HG02938 (cell line): ENCODE measurements around the gene MSRB2.
"Not testable (repeated sequence)": the region's sequence is repeated elsewhere in the genome, so short reads cannot be mapped to it uniquely, and the experiment has no call there.

ENCODE experiments used
- ATAC-seq: cut with Tn5 transposase; IDR thresholded peaks from one replicate; pipeline ENCODE4 v1.9.1; 2021; ENCODE audit warnings: mild to moderate bottlenecking, moderate library complexity; ENCODE audit not compliant: unreplicated experiment

The MSRB2 gene

GRCh38 chr10:23069019-23069815 is 26.2 kb upstream of the MSRB2 start:
- ATAC-seq = peak; percentile 47

DNA sequence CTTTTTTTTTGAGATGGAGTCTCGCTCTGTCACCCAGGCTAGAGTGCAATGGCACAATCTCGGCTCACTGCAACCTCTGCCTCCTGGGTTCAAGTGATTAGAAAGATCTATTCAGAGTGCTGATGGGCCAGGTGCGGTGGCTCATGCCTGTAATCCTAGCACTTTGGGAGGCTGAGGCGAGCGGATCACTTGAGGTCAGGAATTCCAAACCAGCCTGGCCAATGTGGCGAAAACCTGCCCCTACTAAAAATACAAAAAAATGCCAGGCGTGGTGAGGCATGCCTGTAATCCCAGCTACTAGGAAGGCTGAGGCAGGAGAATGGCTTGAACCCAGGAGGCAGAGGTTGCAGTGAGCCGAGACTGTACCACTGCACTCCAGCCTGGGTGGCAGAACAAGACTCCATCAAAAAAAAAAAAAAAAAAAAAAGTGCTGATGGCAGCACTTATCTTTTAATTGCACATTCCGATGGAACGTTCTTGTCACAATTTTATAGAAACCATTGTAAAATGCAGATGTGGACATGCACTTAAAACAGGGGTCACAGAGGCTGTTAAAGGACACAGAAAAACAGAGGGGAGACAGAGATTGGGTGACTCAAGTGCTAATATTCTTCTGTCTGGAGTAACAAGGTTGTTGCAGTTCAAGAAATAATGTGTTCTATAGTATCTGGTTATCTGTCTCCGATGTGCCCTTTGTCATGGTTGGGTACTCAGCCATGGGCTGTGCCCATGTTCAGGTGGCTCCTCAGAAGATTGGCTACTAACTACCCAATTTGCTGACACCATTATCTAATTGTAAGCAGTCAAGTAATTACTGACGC is 25.1 kb upstream of the MSRB2 start:
- not testable (repeated sequence) for ATAC-seq

- ATAC-seq = no peak
These were observed 24.5 kb upstream of the MSRB2 start for GRCh38 chr10:23070913-23071218.

- not testable (repeated sequence) for ATAC-seq
These were observed 22.8 kb upstream of the MSRB2 start for GRCh38 chr10:23072593-23072992.

GRCh38 chr10:23073527-23073926 is 21.9 kb upstream of the MSRB2 start:
- ATAC-seq = no peak

GRCh38 chr10:23075672-23076071 is 19.7 kb upstream of the MSRB2 start:
- no peak for ATAC-seq

- ATAC-seq = no peak
These were observed 17.3 kb upstream of the MSRB2 start for GRCh38 chr10:23078114-23078513.

DNA sequence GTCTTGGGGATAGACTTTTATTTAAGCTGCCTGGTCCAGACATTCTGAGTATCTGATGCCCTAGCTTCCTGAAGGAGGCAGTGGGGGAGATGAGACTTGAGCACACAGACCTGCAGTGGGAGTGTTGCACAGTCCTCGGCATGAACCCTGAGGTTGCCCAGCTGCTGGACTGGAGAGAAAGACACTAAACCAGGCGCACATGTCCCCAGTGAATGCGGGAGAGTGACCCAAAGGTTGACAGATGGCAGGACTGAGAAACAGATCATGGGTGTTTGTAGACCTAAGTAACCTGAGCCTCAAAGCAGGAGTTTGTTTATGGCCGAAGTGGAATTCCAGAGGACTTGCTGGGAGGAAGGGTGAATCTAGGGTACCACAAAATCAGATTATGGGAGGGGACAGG is 15.7 kb upstream of the MSRB2 start:
- ATAC-seq = no peak

DNA sequence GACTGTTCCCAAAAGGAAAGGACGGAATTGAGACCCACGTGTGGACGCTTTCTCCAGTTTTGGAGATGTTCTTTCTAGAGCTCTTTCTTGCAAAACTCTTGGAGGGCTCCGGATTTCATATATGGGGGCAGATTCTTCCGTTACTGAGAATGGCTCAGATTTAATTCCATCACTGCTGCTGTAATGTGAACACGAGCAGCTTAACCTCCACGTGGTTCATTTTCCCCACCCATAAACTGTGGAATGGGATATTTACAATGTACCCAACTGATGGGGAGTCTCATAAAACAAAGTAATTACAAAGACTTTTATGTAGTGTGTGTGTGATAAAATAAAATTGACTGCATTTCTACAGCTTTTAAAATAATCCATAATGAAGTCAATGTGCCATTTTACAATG is 15.1 kb upstream of the MSRB2 start:
- ATAC-seq = no peak

GRCh38 chr10:23081221-23081750 is 14.1 kb upstream of the MSRB2 start:
- no peak for ATAC-seq

DNA sequence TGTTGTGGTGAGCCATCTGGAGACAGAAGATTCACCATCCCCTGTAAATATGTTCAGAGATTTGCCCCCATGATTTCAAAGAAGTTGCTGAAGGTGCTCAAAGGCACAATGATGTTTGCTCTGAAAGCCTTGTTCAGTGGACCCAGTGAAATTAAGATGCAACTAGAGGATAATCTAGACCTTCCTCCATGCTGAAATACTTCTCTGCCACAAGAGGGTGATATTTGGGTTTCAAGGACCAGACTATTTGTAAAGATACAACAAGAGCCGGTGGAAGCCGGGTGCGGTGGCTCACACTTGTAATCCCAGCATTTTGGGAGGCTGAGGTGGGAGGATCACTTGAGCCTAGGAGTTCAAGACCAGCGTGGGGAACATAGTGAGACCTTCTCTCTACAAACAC is 13.5 kb upstream of the MSRB2 start:
- no peak for ATAC-seq

- ATAC-seq = no peak
These were observed 6.8 kb upstream of the MSRB2 start for GRCh38 chr10:23088609-23089008.

- no peak for ATAC-seq
These were observed 484 bp upstream of the MSRB2 start for GRCh38 chr10:23094786-23095403.

GRCh38 chr10:23095966-23096801 is 805 bp downstream of the MSRB2 start:
- peak; percentile 54 for ATAC-seq

- no peak for ATAC-seq
These were observed 1.6 kb downstream of the MSRB2 start for GRCh38 chr10:23096802-23097549.

DNA sequence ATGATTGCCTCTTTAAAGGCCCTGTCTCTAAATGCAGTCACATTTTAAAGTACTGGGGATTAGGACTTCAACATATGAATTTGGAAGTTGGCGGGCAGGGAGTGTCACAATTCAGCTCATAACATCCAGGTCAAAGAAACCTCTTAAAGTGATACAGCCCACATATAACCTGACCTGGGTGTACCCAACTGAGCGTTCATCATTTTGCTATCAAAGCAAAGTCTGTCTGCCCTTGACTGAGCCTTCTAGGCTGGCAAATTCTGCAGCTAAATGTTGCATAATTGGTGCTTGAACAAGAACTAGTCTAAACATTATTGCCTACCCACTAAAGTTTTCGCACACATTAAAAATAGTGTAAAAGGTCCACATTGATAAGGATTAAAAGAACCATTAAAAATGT is 3.7 kb downstream of the MSRB2 start:
- no peak for ATAC-seq

DNA sequence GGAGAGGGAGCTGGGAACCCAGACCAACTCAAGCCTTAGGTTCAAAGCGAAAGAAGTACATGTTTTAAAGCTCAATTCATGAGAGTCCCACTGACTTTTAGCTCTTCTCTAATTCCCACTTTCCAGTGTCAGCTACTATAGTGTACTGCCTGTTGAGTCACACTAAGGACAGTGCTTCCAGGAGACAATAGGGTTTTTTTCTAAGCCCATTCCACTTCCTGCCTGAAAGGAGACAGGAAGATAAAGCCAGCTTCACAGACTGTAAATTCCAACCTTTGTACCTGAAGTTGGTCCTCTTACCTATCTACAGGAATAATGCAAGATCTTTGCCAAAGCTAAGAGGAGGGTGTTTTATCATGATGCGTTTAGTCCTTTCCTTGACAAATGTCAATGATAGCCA is 4.4 kb downstream of the MSRB2 start:
- ATAC-seq = no peak

- no peak for ATAC-seq
These were observed 5.1 kb downstream of the MSRB2 start for GRCh38 chr10:23100331-23101030.

DNA sequence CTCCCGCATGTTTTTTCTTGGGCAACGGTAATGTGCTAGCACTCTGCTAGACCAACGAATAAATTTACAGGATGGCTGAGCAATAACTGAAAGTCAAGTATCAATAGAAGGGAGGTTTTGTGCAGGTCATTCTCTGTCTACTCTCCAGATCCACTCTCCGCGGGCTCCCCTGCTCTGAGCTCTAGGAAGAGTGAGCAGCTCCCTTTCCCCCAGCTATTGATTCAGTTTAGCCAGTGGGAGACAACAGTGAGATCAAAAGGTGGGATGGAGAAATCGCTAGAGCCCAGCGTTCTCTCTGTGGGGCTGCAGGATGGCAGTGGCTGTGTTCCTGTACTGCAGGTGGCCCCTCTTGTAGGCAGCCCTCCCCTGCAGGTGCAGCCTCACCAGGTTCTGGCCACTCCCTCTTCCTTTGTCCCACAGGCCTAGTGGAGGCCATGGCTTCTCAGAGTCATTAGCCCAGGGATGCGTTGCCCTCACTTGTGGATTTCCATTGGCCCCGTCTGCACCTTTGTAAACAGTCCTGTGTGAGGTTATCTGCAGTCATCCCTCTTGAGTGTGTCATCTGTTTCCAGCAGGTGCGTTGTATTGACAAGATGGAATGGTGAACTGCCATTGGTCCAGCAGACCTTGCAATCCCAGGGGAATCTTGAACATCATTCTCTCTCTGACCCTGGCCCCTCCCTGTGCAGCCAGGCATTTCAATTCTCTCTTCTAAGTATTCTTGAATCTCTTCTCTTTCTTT is 11.1 kb downstream of the MSRB2 start:
- ATAC-seq = no peak
